HEK293 (cell line): ENCODE measurements around the gene PIP5K1B.

Experiments used
- ZNF114 ChIP-seq: fragments of 450-650 bp; formaldehyde crosslinking; IDR thresholded peaks from 2 replicates; pipeline ENCODE4 v1.5.0; 2017; ENCODE audit warnings: missing biosample characterization, missing genetic modification characterization
- TF ChIP-seq, protein P1 (sequence below): fragments of 450-650 bp; formaldehyde crosslinking; IDR thresholded peaks from 2 replicates; pipeline ENCODE4 v1.5.1; 2017; ENCODE audit warnings: missing biosample characterization, missing genetic modification characterization
- TF ChIP-seq, protein P2 (sequence below): fragments of 450-650 bp; formaldehyde crosslinking; conservative IDR thresholded peaks from 2 replicates; pipeline ENCODE4 v1.5.1; 2016; ENCODE audit warnings: low read depth, missing biosample characterization, missing genetic modification characterization

Gene PIP5K1B

DNA sequence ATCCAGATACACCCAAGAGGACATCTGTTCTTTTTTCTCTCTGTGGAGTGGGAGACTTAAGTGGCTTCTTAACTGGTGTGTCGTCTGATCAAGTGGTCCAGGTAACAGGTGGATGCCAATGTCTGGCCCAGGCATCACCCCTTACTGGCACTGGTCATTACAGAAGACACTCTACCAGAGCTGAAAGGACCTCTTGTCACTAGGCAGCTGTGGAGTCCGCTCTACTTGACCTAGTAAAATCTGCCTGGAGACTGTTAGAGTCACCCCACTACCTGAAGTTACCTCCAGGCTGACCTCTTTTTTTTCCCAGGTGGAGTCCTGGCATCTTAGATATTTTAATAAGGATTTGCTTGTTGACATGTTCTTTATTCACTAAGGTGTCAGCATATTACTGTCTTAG, 353.1 kb downstream of the PIP5K1B start (continued):
- TF ChIP-seq, protein P1, sequence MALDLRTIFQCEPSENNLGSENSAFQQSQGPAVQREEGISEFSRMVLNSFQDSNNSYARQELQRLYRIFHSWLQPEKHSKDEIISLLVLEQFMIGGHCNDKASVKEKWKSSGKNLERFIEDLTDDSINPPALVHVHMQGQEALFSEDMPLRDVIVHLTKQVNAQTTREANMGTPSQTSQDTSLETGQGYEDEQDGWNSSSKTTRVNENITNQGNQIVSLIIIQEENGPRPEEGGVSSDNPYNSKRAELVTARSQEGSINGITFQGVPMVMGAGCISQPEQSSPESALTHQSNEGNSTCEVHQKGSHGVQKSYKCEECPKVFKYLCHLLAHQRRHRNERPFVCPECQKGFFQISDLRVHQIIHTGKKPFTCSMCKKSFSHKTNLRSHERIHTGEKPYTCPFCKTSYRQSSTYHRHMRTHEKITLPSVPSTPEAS (tag by site-specific recombination): no peak
- TF ChIP-seq, protein P2, sequence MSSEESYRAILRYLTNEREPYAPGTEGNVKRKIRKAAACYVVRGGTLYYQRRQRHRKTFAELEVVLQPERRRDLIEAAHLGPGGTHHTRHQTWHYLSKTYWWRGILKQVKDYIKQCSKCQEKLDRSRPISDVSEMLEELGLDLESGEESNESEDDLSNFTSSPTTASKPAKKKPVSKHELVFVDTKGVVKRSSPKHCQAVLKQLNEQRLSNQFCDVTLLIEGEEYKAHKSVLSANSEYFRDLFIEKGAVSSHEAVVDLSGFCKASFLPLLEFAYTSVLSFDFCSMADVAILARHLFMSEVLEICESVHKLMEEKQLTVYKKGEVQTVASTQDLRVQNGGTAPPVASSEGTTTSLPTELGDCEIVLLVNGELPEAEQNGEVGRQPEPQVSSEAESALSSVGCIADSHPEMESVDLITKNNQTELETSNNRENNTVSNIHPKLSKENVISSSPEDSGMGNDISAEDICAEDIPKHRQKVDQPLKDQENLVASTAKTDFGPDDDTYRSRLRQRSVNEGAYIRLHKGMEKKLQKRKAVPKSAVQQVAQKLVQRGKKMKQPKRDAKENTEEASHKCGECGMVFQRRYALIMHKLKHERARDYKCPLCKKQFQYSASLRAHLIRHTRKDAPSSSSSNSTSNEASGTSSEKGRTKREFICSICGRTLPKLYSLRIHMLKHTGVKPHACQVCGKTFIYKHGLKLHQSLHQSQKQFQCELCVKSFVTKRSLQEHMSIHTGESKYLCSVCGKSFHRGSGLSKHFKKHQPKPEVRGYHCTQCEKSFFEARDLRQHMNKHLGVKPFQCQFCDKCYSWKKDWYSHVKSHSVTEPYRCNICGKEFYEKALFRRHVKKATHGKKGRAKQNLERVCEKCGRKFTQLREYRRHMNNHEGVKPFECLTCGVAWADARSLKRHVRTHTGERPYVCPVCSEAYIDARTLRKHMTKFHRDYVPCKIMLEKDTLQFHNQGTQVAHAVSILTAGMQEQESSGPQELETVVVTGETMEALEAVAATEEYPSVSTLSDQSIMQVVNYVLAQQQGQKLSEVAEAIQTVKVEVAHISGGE: no peak
- TF ChIP-seq ZNF114 (tag by site-specific recombination): no peak
